Ovary (tissue), 3 donors: ENCODE measurements around the gene CPSF3.

ENCODE experiments used
- EP300 ChIP-seq: sonication (generic); formaldehyde crosslinking; IDR thresholded peaks from one replicate; pipeline ENCODE4 v1.6.1; 2017; ENCODE audit warnings: antibody characterized with exemption
- POLR2A ChIP-seq: fragments of 450-650 bp; IDR thresholded peaks from one replicate; pipeline ENCODE4 v1.6.1; 2017; ENCODE audit warnings: antibody characterized with exemption, mild to moderate bottlenecking, moderate library complexity
- TF ChIP-seq, protein P1 (sequence below), 3 donors: fragments of 450-650 bp in 2 of 3; fragments of 200-600 bp in 1 of 3; IDR thresholded peaks; one replicate each; pipeline versions ENCODE4 v1.5.1 to v1.8.0; 2016 to 2022; ENCODE audit warnings: antibody characterized with exemption in 3 of 3, mild to moderate bottlenecking in 1 of 3
- donor health status: DM: no; HTN: no; CAD: no.

GRCh38 chr2:9519250-9519649, 95.8 kb downstream of the CPSF3 start:
- TF ChIP-seq, protein P1, sequence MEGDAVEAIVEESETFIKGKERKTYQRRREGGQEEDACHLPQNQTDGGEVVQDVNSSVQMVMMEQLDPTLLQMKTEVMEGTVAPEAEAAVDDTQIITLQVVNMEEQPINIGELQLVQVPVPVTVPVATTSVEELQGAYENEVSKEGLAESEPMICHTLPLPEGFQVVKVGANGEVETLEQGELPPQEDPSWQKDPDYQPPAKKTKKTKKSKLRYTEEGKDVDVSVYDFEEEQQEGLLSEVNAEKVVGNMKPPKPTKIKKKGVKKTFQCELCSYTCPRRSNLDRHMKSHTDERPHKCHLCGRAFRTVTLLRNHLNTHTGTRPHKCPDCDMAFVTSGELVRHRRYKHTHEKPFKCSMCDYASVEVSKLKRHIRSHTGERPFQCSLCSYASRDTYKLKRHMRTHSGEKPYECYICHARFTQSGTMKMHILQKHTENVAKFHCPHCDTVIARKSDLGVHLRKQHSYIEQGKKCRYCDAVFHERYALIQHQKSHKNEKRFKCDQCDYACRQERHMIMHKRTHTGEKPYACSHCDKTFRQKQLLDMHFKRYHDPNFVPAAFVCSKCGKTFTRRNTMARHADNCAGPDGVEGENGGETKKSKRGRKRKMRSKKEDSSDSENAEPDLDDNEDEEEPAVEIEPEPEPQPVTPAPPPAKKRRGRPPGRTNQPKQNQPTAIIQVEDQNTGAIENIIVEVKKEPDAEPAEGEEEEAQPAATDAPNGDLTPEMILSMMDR (IDR thresholded peaks at IDR 0.05), result no peak
- no peak for TF ChIP-seq EP300
- TF ChIP-seq POLR2A, result no peak
